HG03442 (cell line): ENCODE data around the gene CEP83.
"Not testable (repeated sequence)": the region's sequence is repeated elsewhere in the genome, so short reads cannot be mapped to it uniquely, and the experiment has no call there.

Experiments
- ATAC-seq: cut with Tn5 transposase; IDR thresholded peaks from one replicate; pipeline ENCODE4 v1.9.1; 2021; ENCODE audit warnings: mild to moderate bottlenecking, moderate library complexity; ENCODE audit not compliant: unreplicated experiment

CEP83 gene

GRCh38 chr12:94459728-94460615 lies at the start of gene CEP83:
CEP83 (minus strand) TSS chr12:94459867; CDS start chr12:94412490, 47,377 bp downstream.
- peak; percentile 95 for ATAC-seq

- no peak for ATAC-seq
Observed at GRCh38 chr12:94509317-94509716, 49.6 kb upstream of the CEP83 start.

- ATAC-seq = no peak
Observed at GRCh38 chr12:94507455-94507854, 47.8 kb upstream of the CEP83 start.

- no peak for ATAC-seq
Observed at GRCh38 chr12:94504386-94504785, 44.7 kb upstream of the CEP83 start.

GRCh38 chr12:94503619-94504018 lies 44.0 kb upstream of the CEP83 start:
- ATAC-seq = no peak

GRCh38 chr12:94500831-94501567 lies 41.3 kb upstream of the CEP83 start:
- no peak for ATAC-seq

GRCh38 chr12:94498698-94499097 lies 39.0 kb upstream of the CEP83 start:
- ATAC-seq = no peak

- ATAC-seq = no peak
Observed at GRCh38 chr12:94498073-94498472, 38.4 kb upstream of the CEP83 start.

- no peak for ATAC-seq
Observed at GRCh38 chr12:94495445-94496115, 35.9 kb upstream of the CEP83 start.

GRCh38 chr12:94491489-94491888 lies 31.8 kb upstream of the CEP83 start:
- no peak for ATAC-seq

GRCh38 chr12:94488463-94488862 lies 28.8 kb upstream of the CEP83 start:
- ATAC-seq = peak; percentile 93

- no peak for ATAC-seq
Observed at GRCh38 chr12:94481734-94482133, 22.1 kb upstream of the CEP83 start.

GRCh38 chr12:94469522-94469921 lies 9.9 kb upstream of the CEP83 start:
- ATAC-seq = no peak

- ATAC-seq = no peak
Observed at GRCh38 chr12:94460616-94460959, 921 bp upstream of the CEP83 start.

- peak; percentile 37 for ATAC-seq
Observed at GRCh38 chr12:94458877-94459727, 565 bp downstream of the CEP83 start.

GRCh38 chr12:94457311-94457710 lies 2.4 kb downstream of the CEP83 start:
- ATAC-seq = no peak

- ATAC-seq = not testable (repeated sequence)
Observed at GRCh38 chr12:94454318-94454717, 5.3 kb downstream of the CEP83 start.

GRCh38 chr12:94445662-94446061 lies 14.0 kb downstream of the CEP83 start:
- no peak for ATAC-seq

GRCh38 chr12:94437303-94437702 lies 22.4 kb downstream of the CEP83 start:
- ATAC-seq = no peak

GRCh38 chr12:94435511-94435927 lies 24.1 kb downstream of the CEP83 start:
- ATAC-seq = no peak

GRCh38 chr12:94434171-94434570 lies 25.5 kb downstream of the CEP83 start:
- no peak for ATAC-seq
